ENCODE data around the gene LPP. TPM values are rescaled to one million over a fixed set of nuclear protein-coding genes. Genes with fewer than 3 reads are reported as not detected.

LPP gene
- total RNA-seq, 1 donor from 2014 or later: 14.2 TPM

DNA sequence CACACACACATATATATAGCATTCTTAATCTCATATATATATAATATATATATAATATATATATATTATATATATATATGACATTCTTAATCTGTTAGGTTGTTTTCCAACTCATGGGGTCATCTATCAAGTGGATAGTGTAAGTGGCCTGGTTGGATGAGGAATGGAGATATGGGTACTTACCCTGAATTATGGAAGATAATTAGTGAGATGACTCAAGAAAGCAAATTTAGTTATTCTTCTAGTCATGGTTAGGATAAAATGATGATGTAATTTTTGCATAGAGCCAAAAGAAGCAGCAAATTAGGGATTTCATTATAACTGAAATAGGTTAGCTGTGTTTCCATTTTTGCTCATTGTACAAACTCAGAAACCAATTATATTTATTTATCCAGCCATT is 448.2 kb downstream of the LPP start:
- Histone ChIP-seq H3K27me3 (ENCODE audit: control insufficient read depth, insufficient read depth, low read length) (no peaks in the 10 kb centered on the region), H3K36me3 (ENCODE audit: control insufficient read depth, insufficient read depth, low read length) (no peaks in the 10 kb centered on the region), H3K4me3 (ENCODE audit: low read depth, low read length) (no peak overlapping the region)
- DNase-seq (ENCODE audit: low read depth) (no peak), FAIRE-seq (no peak)
- TF ChIP-seq, protein P1, sequence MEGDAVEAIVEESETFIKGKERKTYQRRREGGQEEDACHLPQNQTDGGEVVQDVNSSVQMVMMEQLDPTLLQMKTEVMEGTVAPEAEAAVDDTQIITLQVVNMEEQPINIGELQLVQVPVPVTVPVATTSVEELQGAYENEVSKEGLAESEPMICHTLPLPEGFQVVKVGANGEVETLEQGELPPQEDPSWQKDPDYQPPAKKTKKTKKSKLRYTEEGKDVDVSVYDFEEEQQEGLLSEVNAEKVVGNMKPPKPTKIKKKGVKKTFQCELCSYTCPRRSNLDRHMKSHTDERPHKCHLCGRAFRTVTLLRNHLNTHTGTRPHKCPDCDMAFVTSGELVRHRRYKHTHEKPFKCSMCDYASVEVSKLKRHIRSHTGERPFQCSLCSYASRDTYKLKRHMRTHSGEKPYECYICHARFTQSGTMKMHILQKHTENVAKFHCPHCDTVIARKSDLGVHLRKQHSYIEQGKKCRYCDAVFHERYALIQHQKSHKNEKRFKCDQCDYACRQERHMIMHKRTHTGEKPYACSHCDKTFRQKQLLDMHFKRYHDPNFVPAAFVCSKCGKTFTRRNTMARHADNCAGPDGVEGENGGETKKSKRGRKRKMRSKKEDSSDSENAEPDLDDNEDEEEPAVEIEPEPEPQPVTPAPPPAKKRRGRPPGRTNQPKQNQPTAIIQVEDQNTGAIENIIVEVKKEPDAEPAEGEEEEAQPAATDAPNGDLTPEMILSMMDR (IDR thresholded peaks at IDR 0.05; ENCODE audit: insufficient read depth, low read length, severe bottlenecking): no peak

GRCh38 chr3:188602620-188603019 is 448.7 kb downstream of the LPP start:
- H3K4me3 ChIP-seq (ENCODE audit: low read depth, low read length): no peak overlapping the region
- DNase-seq (ENCODE audit: low read depth) (no peak), FAIRE-seq (no peak)
- H3K27me3 ChIP-seq (ENCODE audit: control insufficient read depth, insufficient read depth, low read length): no peaks in the 10 kb centered on the region
- H3K36me3 ChIP-seq (ENCODE audit: control insufficient read depth, insufficient read depth, low read length): no peaks in the 10 kb centered on the region
- TF ChIP-seq, protein P1 (IDR thresholded peaks at IDR 0.05; ENCODE audit: insufficient read depth, low read length, severe bottlenecking): no peak

- no peaks in the 10 kb centered on the region for H3K27me3 ChIP-seq (ENCODE audit: control insufficient read depth, insufficient read depth, low read length)
- H3K4me3 ChIP-seq (ENCODE audit: low read depth, low read length): no peak overlapping the region
- FAIRE-seq: no peak
- DNase-seq (ENCODE audit: low read depth): no peak
- TF ChIP-seq, protein P1 (IDR thresholded peaks at IDR 0.05; ENCODE audit: insufficient read depth, low read length, severe bottlenecking): no peak
- H3K36me3 ChIP-seq (ENCODE audit: control insufficient read depth, insufficient read depth, low read length): peaks cover 1% of the 10 kb centered on the region
Measured at GRCh38 chr3:188604651-188605050, 450.7 kb downstream of the LPP start.

- Histone ChIP-seq H3K36me3 (ENCODE audit: control insufficient read depth, insufficient read depth, low read length) (peaks cover 1% of the 10 kb centered on the region), H3K4me3 (ENCODE audit: low read depth, low read length) (no peak overlapping the region), H3K27me3 (ENCODE audit: control insufficient read depth, insufficient read depth, low read length) (no peaks in the 10 kb centered on the region)
- FAIRE-seq (no peak), DNase-seq (ENCODE audit: low read depth) (no peak)
- TF ChIP-seq, protein P1 (IDR thresholded peaks at IDR 0.05; ENCODE audit: insufficient read depth, low read length, severe bottlenecking): no peak
Measured at GRCh38 chr3:188605231-188605630, 451.3 kb downstream of the LPP start.

DNA sequence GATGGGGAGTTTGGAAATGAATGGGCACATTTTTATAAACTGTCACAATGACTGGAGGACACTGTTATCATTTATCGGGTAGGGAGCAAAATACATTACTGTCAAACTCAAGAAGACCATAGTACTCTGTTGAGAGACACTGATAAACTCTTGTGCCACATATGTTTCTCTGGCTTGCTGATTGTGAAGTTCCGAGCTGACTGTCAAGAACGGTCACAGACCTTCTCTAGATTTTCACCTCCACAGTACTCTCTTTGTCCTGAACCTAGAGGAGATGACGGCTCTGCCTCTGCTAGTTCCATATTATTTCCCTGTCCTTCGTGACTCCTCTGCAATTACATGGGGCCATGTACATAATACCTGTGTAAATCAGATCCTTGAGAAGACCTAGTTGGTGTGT is 451.9 kb downstream of the LPP start:
- no peaks in the 10 kb centered on the region for H3K27me3 ChIP-seq (ENCODE audit: control insufficient read depth, insufficient read depth, low read length)
- no peak overlapping the region for H3K4me3 ChIP-seq (ENCODE audit: low read depth, low read length)
- DNase-seq (ENCODE audit: low read depth): no peak
- no peak for FAIRE-seq
- H3K36me3 ChIP-seq (ENCODE audit: control insufficient read depth, insufficient read depth, low read length): peaks cover 1% of the 10 kb centered on the region
- TF ChIP-seq, protein P1 (IDR thresholded peaks at IDR 0.05; ENCODE audit: insufficient read depth, low read length, severe bottlenecking): no peak

- Histone ChIP-seq H3K27me3 (ENCODE audit: control insufficient read depth, insufficient read depth, low read length) (no peaks in the 10 kb centered on the region), H3K4me3 (ENCODE audit: low read depth, low read length) (no peak overlapping the region), H3K36me3 (ENCODE audit: control insufficient read depth, insufficient read depth, low read length) (peaks cover 4% of the 10 kb centered on the region)
- FAIRE-seq: no peak
- TF ChIP-seq, protein P1 (IDR thresholded peaks at IDR 0.05; ENCODE audit: insufficient read depth, low read length, severe bottlenecking): no peak
- no peak for DNase-seq (ENCODE audit: low read depth)
Measured at GRCh38 chr3:188607805-188608315, 453.9 kb downstream of the LPP start.
